Mesendoderm (in vitro differentiated cells): Measurements from ENCODE around the gene KLHDC2. TPM values are rescaled to one million over a fixed set of nuclear protein-coding genes. Genes with fewer than 3 reads are reported as not detected.
"Not testable (repeated sequence)": the region's sequence is repeated elsewhere in the genome, so short reads cannot be mapped to it uniquely, and the experiment has no call there.

ENCODE experiments used
- DNase-seq: peaks from one replicate; pipeline ENCODE4 v3.0.0; 2013
- H2AK5ac ChIP-seq: 2 replicates; pipeline ENCODE4 v1.6.1; 2013; ENCODE audit warnings: low read length, inconsistent platforms
- H2BK120ac ChIP-seq: 2 replicates; pipeline ENCODE4 v1.6.1; 2013; ENCODE audit warnings: low read depth, mild to moderate bottlenecking, low read length, moderate library complexity, mixed read lengths
- H2BK15ac ChIP-seq: replicated peaks from 2 replicates; pipeline ENCODE4 v1.6.1; 2013; ENCODE audit warnings: low read depth, mild to moderate bottlenecking, moderate library complexity
- H2BK5ac ChIP-seq: 2 replicates; pipeline ENCODE4 v1.6.1; 2013; ENCODE audit warnings: low read length, inconsistent platforms
- H3K18ac ChIP-seq: 2 replicates; pipeline ENCODE4 v1.6.1; 2013; ENCODE audit warnings: mild to moderate bottlenecking, low read length, mixed read lengths
- H3K23ac ChIP-seq: one replicate; pipeline ENCODE4 v1.6.1; 2013; ENCODE audit warnings: low read length
- H3K27ac ChIP-seq: 2 replicates; pipeline ENCODE4 v1.5.1; 2013; ENCODE audit warnings: low read depth, mild to moderate bottlenecking, inconsistent platforms, low read length, moderate library complexity
- H3K27me3 ChIP-seq: 2 replicates; pipeline ENCODE4 v1.6.1; 2013; ENCODE audit warnings: low read length, control low read depth, mild to moderate bottlenecking, inconsistent platforms; ENCODE audit not compliant: insufficient read depth, poor library complexity
- H3K36me3 ChIP-seq: 2 replicates; pipeline ENCODE4 v1.6.1; 2013; ENCODE audit warnings: low read length, inconsistent platforms; ENCODE audit not compliant: control insufficient read depth, insufficient read depth
- H3K4ac ChIP-seq: one replicate; pipeline ENCODE4 v1.6.1; 2013; ENCODE audit warnings: low read depth, mild to moderate bottlenecking, low read length, moderate library complexity
- H3K4me1 ChIP-seq: 2 replicates; pipeline ENCODE4 v1.6.1; 2013; ENCODE audit warnings: low read depth, low read length, inconsistent platforms; ENCODE audit not compliant: control insufficient read depth
- H3K4me2 ChIP-seq: 2 replicates; pipeline ENCODE4 v1.6.1; 2013; ENCODE audit warnings: low read length
- H3K4me3 ChIP-seq: 2 replicates; pipeline ENCODE4 v1.5.1; 2013; ENCODE audit warnings: mild to moderate bottlenecking, low read length
- H3K56ac ChIP-seq: one replicate; pipeline ENCODE4 v1.6.1; 2013; ENCODE audit warnings: low read length
- H3K79me1 ChIP-seq: 2 replicates; pipeline ENCODE4 v1.6.1; 2013; ENCODE audit warnings: low read length, inconsistent platforms
- H3K79me2 ChIP-seq: 2 replicates; pipeline ENCODE4 v1.6.1; 2013; ENCODE audit warnings: mild to moderate bottlenecking, low read length; ENCODE audit not compliant: control insufficient read depth, insufficient read depth
- H3K9ac ChIP-seq: 2 replicates; pipeline ENCODE4 v1.6.1; 2013; ENCODE audit warnings: low read length, inconsistent platforms
- H4K5ac ChIP-seq: one replicate; pipeline ENCODE4 v1.6.1; 2013; ENCODE audit warnings: low read length
- H4K8ac ChIP-seq: one replicate; pipeline ENCODE4 v1.6.1; 2013; ENCODE audit warnings: low read depth, mild to moderate bottlenecking, control low read depth, low read length, moderate library complexity
- WGBS: extraction: QIAGEN DNeasy Blood & Tissue Kit; methylation state at CpG from one replicate; pipeline ENCODE4 v1.1.7; 2013; ENCODE audit warnings: low lambda C conversion rate, missing lambda C conversion rate; ENCODE audit not compliant: insufficient coverage; ENCODE audit errors: extremely low coverage; 5-methylcytosine and 5-hydroxymethylcytosine counted together
- polyA plus RNA-seq, 2 experiments: library from polyadenylated mRNA; stranded (reverse); fragments of 200-250 nt; gene quantifications; one replicate each; pipeline ENCODE4 v1.2.3, GENCODE V29; 2013

KLHDC2 gene, protein sequence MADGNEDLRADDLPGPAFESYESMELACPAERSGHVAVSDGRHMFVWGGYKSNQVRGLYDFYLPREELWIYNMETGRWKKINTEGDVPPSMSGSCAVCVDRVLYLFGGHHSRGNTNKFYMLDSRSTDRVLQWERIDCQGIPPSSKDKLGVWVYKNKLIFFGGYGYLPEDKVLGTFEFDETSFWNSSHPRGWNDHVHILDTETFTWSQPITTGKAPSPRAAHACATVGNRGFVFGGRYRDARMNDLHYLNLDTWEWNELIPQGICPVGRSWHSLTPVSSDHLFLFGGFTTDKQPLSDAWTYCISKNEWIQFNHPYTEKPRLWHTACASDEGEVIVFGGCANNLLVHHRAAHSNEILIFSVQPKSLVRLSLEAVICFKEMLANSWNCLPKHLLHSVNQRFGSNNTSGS
- 26.2 TPM for polyA plus RNA-seq (2013, experiment 1 of 2)
- 26.3 TPM for polyA plus RNA-seq (2013, experiment 2 of 2)

DNA sequence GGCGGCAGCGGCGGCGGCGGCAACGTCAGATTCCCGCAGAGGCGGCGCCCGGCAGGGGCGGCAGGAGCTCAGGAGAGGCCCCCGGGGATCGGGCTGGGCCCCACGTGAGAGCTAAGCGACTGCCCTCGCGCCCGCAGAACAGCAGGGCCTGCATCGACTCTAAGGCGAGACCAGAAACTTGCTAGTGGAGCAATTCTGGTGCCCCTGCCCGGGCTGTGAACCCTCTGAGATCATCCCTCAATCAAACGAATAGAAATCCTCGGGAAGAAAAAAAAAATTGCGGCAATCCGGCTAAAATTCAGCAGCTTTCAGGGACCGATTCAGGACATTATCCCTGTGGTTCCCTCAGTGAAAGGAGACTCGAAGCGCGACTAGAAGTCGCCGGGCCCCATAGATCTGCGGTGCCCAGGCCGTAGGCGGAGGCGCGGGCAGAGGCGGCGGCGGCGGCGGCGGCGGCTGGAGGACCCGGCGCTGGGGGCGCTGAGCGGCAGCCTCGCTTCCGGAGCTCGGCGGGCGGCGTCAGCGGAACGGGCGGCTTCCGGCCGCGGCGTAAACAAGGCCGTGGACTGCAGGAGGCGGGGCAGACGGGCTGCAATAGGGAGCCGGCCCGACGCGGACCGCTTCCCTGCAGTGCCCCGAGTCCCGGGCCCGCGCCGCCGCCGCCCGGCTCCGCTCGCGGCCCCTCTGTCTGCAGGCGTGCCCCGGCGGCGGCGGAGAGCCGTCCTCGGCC lies at the start of gene KLHDC2:
Gene KLHDC2 (plus strand): TSS at position 583 of the 730 bp plus-strand sequence. CDS start 316 bp downstream, outside the sequence.
- Histone ChIP-seq H3K18ac (peak within 1 kb of the TSS; percentile 88), H4K8ac (peak within 1 kb of the TSS; percentile 99), H3K9ac (peak within 1 kb of the TSS; percentile 90), H3K4me1 (no peaks in the 10 kb centered on the region), H4K5ac (peak within 1 kb of the TSS; percentile 87), H2BK120ac (peak within 1 kb of the TSS; percentile 32), H3K27ac (peak within 1 kb of the TSS; percentile 99), H3K36me3 (no peaks in the 10 kb centered on the region), H3K56ac (peak within 1 kb of the TSS; percentile 94), H3K27me3 (no peaks in the 10 kb centered on the region), H3K23ac (peak within 1 kb of the TSS; percentile 66), H3K4ac (peak within 1 kb of the TSS; percentile 88), H3K4me2 (peak within 1 kb of the TSS; percentile 89), H3K79me1 (peaks cover 7% of the 10 kb centered on the region), H3K4me3 (peak within 1 kb of the TSS; percentile 65), H3K79me2 (peaks cover 17% of the 10 kb centered on the region), H2BK5ac (peak within 1 kb of the TSS; percentile 2), H2BK15ac (peak within 1 kb of the TSS; percentile 13), H2AK5ac (no peak within 1 kb of the TSS)
- no CpG with 5 or more reads among the region's 86 CpGs for WGBS
- DNase-seq = peak; percentile 92

DNA sequence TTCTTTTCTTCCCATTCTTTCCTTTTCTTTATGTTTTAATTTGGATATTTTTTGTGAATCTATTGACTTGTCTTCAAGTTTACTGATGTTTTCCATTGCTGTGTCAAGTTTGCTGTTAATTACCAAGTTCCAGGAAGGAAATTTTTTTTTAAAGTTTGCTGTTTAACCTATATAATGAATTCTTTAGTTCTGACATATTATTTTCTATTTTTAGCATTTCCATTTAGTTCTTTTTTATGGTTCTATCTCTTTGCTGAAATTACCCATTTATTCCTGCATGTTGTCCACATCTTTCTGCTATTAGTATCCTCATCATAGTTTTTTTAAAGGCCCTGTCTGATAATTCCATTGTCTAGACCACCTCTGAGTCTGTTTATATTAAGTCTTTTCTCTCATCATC lies 47.2 kb upstream of the KLHDC2 start:
- H2BK5ac ChIP-seq = no peak overlapping the region
- no peak overlapping the region for H3K9ac ChIP-seq
- H3K4me2 ChIP-seq = no peak overlapping the region
- H4K8ac ChIP-seq = no peak overlapping the region
- no peak overlapping the region for H2BK120ac ChIP-seq
- no peak overlapping the region for H3K23ac ChIP-seq
- H3K27me3 ChIP-seq = no peaks in the 10 kb centered on the region
- no peak overlapping the region for H2BK15ac ChIP-seq
- no peak overlapping the region for H3K4me3 ChIP-seq
- no peaks in the 10 kb centered on the region for H3K79me1 ChIP-seq
- H3K36me3 ChIP-seq = no peaks in the 10 kb centered on the region
- no peak overlapping the region for H2AK5ac ChIP-seq
- no peak overlapping the region for H4K5ac ChIP-seq
- DNase-seq = no peak
- H3K27ac ChIP-seq = no peak overlapping the region
- H3K4me1 ChIP-seq = no peaks in the 10 kb centered on the region
- no peak overlapping the region for H3K18ac ChIP-seq
- no peak overlapping the region for H3K4ac ChIP-seq
- no peaks in the 10 kb centered on the region for H3K79me2 ChIP-seq
- no peak overlapping the region for H3K56ac ChIP-seq

DNA sequence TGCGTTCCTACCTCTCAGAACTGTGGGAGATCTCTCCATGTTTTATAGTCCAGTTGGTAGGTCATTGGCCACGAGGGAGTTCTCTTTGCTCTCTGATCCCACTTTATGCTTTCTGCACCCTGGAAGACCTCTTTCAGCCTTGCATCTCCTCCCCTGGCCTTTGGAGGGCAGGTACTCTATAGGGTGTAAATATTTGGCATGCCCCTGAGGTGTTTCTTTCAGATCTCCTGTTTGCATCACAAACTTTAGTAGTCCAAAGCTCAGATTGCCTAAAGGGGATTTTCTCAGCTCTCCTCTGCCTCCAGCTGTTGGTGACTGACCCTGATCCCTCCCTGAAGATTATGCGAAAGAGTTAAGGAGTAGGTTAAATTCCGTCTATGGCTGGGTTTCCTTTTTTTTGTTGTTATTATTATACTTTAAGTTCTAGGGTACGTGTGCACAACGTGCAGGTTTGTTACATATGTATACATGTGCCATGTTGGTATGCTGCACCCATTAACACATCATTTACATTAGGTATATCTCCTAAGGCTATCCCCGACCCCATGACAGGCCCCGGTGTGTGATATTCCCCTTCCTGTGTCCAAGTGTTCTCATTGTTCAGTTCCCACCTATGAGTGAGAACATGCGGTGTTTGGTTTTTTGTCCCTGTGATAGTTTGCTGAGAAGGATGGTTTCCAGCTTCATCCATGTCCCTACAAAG lies 46.1 kb upstream of the KLHDC2 start:
- H3K36me3 ChIP-seq, H3K23ac ChIP-seq, H3K4me3 ChIP-seq, H2BK120ac ChIP-seq, H2BK15ac ChIP-seq, H3K18ac ChIP-seq, H4K8ac ChIP-seq, H2AK5ac ChIP-seq, H2BK5ac ChIP-seq, H3K4me2 ChIP-seq, H3K79me1 ChIP-seq, H3K27ac ChIP-seq, H4K5ac ChIP-seq, H3K4me1 ChIP-seq, H3K9ac ChIP-seq, H3K4ac ChIP-seq, H3K56ac ChIP-seq, H3K79me2 ChIP-seq, H3K27me3 ChIP-seq: not testable (repeated sequence)
- no CpG with 5 or more reads among the region's 9 CpGs for WGBS
- peak; percentile 33 for DNase-seq

DNA sequence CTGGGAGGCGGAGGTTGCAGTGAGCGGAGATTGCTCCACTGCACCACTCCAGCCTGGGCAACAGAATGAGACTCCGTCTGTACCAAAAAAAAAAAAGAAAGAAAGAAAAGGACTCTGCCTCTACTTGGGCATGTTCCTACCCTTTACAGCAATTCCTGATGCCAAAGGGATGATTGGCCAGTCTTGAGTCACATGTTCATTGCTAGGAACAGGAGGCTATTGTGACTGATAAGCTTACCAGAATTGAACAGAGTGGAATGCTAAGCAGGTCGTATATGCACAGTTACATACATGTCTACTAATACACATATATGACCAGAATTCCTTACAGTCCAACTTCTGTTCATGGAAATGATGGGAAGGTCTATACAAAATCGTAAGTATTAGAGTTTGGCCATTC lies 40.8 kb upstream of the KLHDC2 start:
- H3K18ac ChIP-seq = no peak overlapping the region
- no peak overlapping the region for H3K9ac ChIP-seq
- H3K23ac ChIP-seq = no peak overlapping the region
- H4K5ac ChIP-seq = no peak overlapping the region
- no peaks in the 10 kb centered on the region for H3K36me3 ChIP-seq
- H3K56ac ChIP-seq = no peak overlapping the region
- H3K4me2 ChIP-seq = no peak overlapping the region
- no CpG with 5 or more reads among the region's 5 CpGs for WGBS
- H3K4me1 ChIP-seq = no peaks in the 10 kb centered on the region
- H3K79me2 ChIP-seq = no peaks in the 10 kb centered on the region
- no peak overlapping the region for H2BK15ac ChIP-seq
- no peak overlapping the region for H3K27ac ChIP-seq
- no peak overlapping the region for H2AK5ac ChIP-seq
- no peaks in the 10 kb centered on the region for H3K79me1 ChIP-seq
- DNase-seq = no peak
- no peaks in the 10 kb centered on the region for H3K27me3 ChIP-seq
- no peak overlapping the region for H4K8ac ChIP-seq
- no peak overlapping the region for H2BK120ac ChIP-seq
- H3K4me3 ChIP-seq = no peak overlapping the region
- H2BK5ac ChIP-seq = no peak overlapping the region
- H3K4ac ChIP-seq = no peak overlapping the region

DNA sequence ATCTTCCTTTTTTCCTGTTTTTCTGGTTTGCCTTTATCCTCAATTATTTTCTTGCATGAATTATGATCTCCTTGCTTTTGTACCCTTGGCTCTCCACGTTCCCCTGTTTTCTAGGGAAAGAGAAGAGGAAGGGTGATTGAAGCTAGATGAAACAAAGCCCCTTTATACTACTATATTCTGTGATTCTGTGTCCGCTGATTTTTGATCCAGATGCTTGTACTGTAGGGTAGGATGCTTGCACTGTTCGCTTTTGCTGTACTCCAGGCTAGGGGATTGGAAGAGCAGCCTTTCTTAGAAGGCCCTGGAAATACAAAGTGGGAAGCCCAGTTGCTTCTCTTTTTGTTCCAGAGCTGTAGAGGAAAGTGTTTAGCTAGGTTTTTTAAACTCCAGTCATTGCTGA lies 35.1 kb upstream of the KLHDC2 start:
- Histone ChIP-seq H3K4me2 (no peak overlapping the region), H2BK120ac (no peak overlapping the region), H3K79me2 (no peaks in the 10 kb centered on the region), H3K4me1 (no peaks in the 10 kb centered on the region), H2AK5ac (no peak overlapping the region), H3K36me3 (no peaks in the 10 kb centered on the region), H3K18ac (no peak overlapping the region), H3K27ac (no peak overlapping the region), H3K79me1 (no peaks in the 10 kb centered on the region), H2BK15ac (no peak overlapping the region), H3K27me3 (no peaks in the 10 kb centered on the region), H4K5ac (no peak overlapping the region), H3K4ac (no peak overlapping the region), H2BK5ac (no peak overlapping the region), H4K8ac (no peak overlapping the region), H3K23ac (no peak overlapping the region), H3K9ac (no peak overlapping the region), H3K4me3 (no peak overlapping the region), H3K56ac (no peak overlapping the region)
- no peak for DNase-seq
- no CpG with 5 or more reads among the region's 3 CpGs for WGBS
